OCI-LY3 (cell line): ENCODE data around the gene NKD2.

Experiments
- H2AFZ ChIP-seq: fragments of 200-600, 300-600 bp; shearing (Covaris generic); 2 replicates; pipeline ENCODE4 v1.6.0; 2014; ENCODE audit warnings: antibody characterized with exemption, low read depth, low read length
- H3K27ac ChIP-seq: fragments of 200-600, 300-600 bp; sonication (generic); 2 replicates; pipeline ENCODE4 v1.5.1; 2014; ENCODE audit warnings: mild to moderate bottlenecking, low read length, moderate library complexity, mixed read lengths
- H3K27me3 ChIP-seq: fragments of 200-600, 300-600 bp; sonication (generic); 2 replicates; pipeline ENCODE4 v1.6.1; 2014; ENCODE audit warnings: low read depth, low read length, mixed read lengths
- H3K36me3 ChIP-seq: fragments of 200-600, 300-600 bp; sonication (generic); replicated peaks from 2 replicates; pipeline ENCODE3; 2014; ENCODE audit warnings: low read depth, low read length, mixed read lengths
- H3K4me1 ChIP-seq: fragments of 300-600, 200-600 bp; sonication (generic); 2 replicates; pipeline ENCODE4 v1.6.1; 2014; ENCODE audit warnings: low read length, mixed read lengths
- H3K4me2 ChIP-seq: fragments of 200-600, 300-600 bp; sonication (generic); 2 replicates; pipeline ENCODE4 v1.6.1; 2014; ENCODE audit warnings: low read length, mixed read lengths
- H3K4me3 ChIP-seq: fragments of 300-600, 200-600 bp; sonication (generic); 2 replicates; pipeline ENCODE4 v1.5.1; 2014; ENCODE audit warnings: antibody characterized with exemption, mild to moderate bottlenecking, low read length, moderate library complexity
- H3K79me2 ChIP-seq: fragments of 300-600, 200-600 bp; shearing (Covaris generic); 2 replicates; pipeline ENCODE4 v1.6.1; 2014; ENCODE audit warnings: mild to moderate bottlenecking, low read length, mixed read lengths
- H3K9ac ChIP-seq: fragments of 300-600, 200-600 bp; shearing (Covaris generic); 2 replicates; pipeline ENCODE4 v1.6.0; 2014; ENCODE audit warnings: mild to moderate bottlenecking, low read length, moderate library complexity
- H3K9me3 ChIP-seq: fragments of 200-600, 300-600 bp; shearing (Covaris generic); 2 replicates; pipeline ENCODE4 v1.6.1; 2014; ENCODE audit warnings: low read length, mixed read lengths; ENCODE audit not compliant: insufficient read depth
- H4K20me1 ChIP-seq: fragments of 200-600, 300-600 bp; sonication (generic); 2 replicates; pipeline ENCODE4 v1.6.1; 2016; ENCODE audit warnings: low read length, mixed read lengths; ENCODE audit not compliant: insufficient read depth
- CTCF ChIP-seq: fragments of 200-600, 300-600 bp; sonication (generic); IDR thresholded peaks from 2 replicates; pipeline ENCODE4 v1.5.1; 2014; ENCODE audit warnings: antibody characterized with exemption, low read length, low read depth
- EZH2phosphoT487 ChIP-seq: fragments of 200-600 bp; shearing (Covaris generic); IDR thresholded peaks from 2 replicates; pipeline ENCODE4 v1.6.1; 2018; ENCODE audit warnings: antibody characterized with exemption, mixed run types, low read depth

The NKD2 gene

GRCh38 chr5:1063661-1064382 is 55.2 kb downstream of the NKD2 start:
- no peaks in the 10 kb centered on the region for H3K36me3 ChIP-seq
- H3K9me3 ChIP-seq, result no peaks in the 10 kb centered on the region
- H3K27ac ChIP-seq, result no peak overlapping the region
- H4K20me1 ChIP-seq, result no peaks in the 10 kb centered on the region
- no peaks in the 10 kb centered on the region for H3K79me2 ChIP-seq
- H3K4me2 ChIP-seq, result no peak overlapping the region
- H3K4me1 ChIP-seq, result no peaks in the 10 kb centered on the region
- no peak for TF ChIP-seq EZH2phosphoT487
- TF ChIP-seq CTCF, result no peak
- H2AFZ ChIP-seq, result no peak overlapping the region
- H3K27me3 ChIP-seq, result no peaks in the 10 kb centered on the region
- no peak overlapping the region for H3K9ac ChIP-seq
- no peak overlapping the region for H3K4me3 ChIP-seq

- Histone ChIP-seq H3K9me3 (no peaks in the 10 kb centered on the region), H3K4me1 (no peaks in the 10 kb centered on the region), H3K4me3 (no peak overlapping the region), H3K36me3 (no peaks in the 10 kb centered on the region), H3K9ac (no peak overlapping the region), H2AFZ (no peak overlapping the region), H3K27me3 (no peaks in the 10 kb centered on the region), H3K27ac (no peak overlapping the region), H3K79me2 (no peaks in the 10 kb centered on the region), H3K4me2 (no peak overlapping the region), H4K20me1 (no peaks in the 10 kb centered on the region)
- no peak for TF ChIP-seq EZH2phosphoT487
Observed at GRCh38 chr5:1064383-1065142, 56.0 kb downstream of the NKD2 start.

DNA sequence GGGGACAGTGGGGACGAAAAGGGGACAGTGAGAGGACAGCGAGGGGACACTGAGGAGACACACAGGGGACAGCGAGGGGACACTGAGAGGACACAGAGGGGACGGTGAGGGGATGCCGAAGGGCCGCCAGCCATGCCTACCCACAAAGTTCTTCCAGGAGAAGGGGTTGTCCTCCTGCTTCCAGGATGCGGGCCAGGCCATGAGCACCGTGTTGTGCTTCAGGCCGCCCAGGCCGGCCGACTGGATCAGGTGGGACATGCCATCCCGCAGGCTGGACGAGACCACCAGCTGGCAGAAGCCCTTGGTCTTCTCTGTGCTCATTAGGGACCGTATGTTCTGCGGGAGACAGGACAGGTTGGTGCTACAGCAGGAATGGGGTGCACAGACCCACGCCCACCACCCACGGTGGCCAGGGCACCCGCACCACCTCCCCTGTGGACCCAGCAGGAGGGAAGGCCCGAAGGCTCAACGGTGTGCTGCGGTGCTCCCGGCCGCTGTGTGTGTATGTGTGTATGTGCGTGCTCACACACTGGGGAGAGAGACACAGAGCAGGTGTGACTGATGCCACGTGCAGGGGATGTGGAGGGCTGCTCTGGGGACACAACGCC is 56.6 kb downstream of the NKD2 start:
- Histone ChIP-seq H3K9ac (no peak overlapping the region), H3K27ac (no peak overlapping the region), H3K36me3 (no peaks in the 10 kb centered on the region), H3K4me3 (no peak overlapping the region), H3K4me2 (no peak overlapping the region), H3K79me2 (no peaks in the 10 kb centered on the region), H3K27me3 (no peaks in the 10 kb centered on the region), H3K4me1 (no peaks in the 10 kb centered on the region), H3K9me3 (no peaks in the 10 kb centered on the region), H2AFZ (no peak overlapping the region), H4K20me1 (no peaks in the 10 kb centered on the region)
- TF ChIP-seq CTCF (no peak), EZH2phosphoT487 (no peak)

GRCh38 chr5:1065891-1066650 is 57.5 kb downstream of the NKD2 start:
- no peak overlapping the region for H3K4me2 ChIP-seq
- no peaks in the 10 kb centered on the region for H4K20me1 ChIP-seq
- no peaks in the 10 kb centered on the region for H3K79me2 ChIP-seq
- TF ChIP-seq CTCF, result no peak
- TF ChIP-seq EZH2phosphoT487, result no peak
- no peaks in the 10 kb centered on the region for H3K36me3 ChIP-seq
- H3K4me3 ChIP-seq, result no peak overlapping the region
- H3K27ac ChIP-seq, result no peak overlapping the region
- no peaks in the 10 kb centered on the region for H3K27me3 ChIP-seq
- H3K4me1 ChIP-seq, result no peaks in the 10 kb centered on the region
- H3K9me3 ChIP-seq, result no peaks in the 10 kb centered on the region
- no peak overlapping the region for H2AFZ ChIP-seq
- no peak overlapping the region for H3K9ac ChIP-seq
